ENCODE measurements around the gene RHBDD3.

Gene RHBDD3

GRCh38 chr22:29302402-29302680, 34.6 kb upstream of the RHBDD3 start:
- Histone ChIP-seq H3K9ac (ENCODE audit: low read length) (no peak overlapping the region), H3K27me3 (replicated peaks; ENCODE audit: insufficient read depth, low read length) (no peaks in the 10 kb centered on the region), H3K79me2 (ENCODE audit: low read length) (no peaks in the 10 kb centered on the region), H3K4me1 (ENCODE audit: low read length) (no peaks in the 10 kb centered on the region), H3K36me3 (replicated peaks; ENCODE audit: insufficient read depth, low read length) (peaks cover 18% of the 10 kb centered on the region), H3K4me2 (ENCODE audit: low read depth, low read length) (no peak overlapping the region), H3K27ac (ENCODE audit: low read length) (no peak overlapping the region), H2AFZ (ENCODE audit: low read length) (no peak overlapping the region), H3K9me3 (replicated peaks; ENCODE audit: insufficient read depth, low read length) (no peaks in the 10 kb centered on the region), H3K4me3 (ENCODE audit: low read length) (no peak overlapping the region), H3K9me2 (replicated peaks; ENCODE audit: insufficient read depth, low read length) (no peaks in the 10 kb centered on the region), H3F3A (ENCODE audit: insufficient read depth, low read length) (peaks cover 39% of the 10 kb centered on the region), H4K20me1 (ENCODE audit: insufficient read depth, low read length) (no peaks in the 10 kb centered on the region)
- TF ChIP-seq EZH2 (optimal IDR thresholded peaks at IDR 0.05; ENCODE audit: low read depth, low read length) (no peak), CTCF (IDR thresholded peaks at IDR 0.05; ENCODE audit: low read length) (no peak), EZH2phosphoT487 (IDR thresholded peaks at IDR 0.05; ENCODE audit: low read length) (no peak)
- DNase-seq, result no peak

GRCh38 chr22:29301716-29302401, 34.1 kb upstream of the RHBDD3 start:
- no peaks in the 10 kb centered on the region for H3K4me1 ChIP-seq (ENCODE audit: low read length)
- DNase-seq, result no peak
- peaks cover 40% of the 10 kb centered on the region for H3F3A ChIP-seq (ENCODE audit: insufficient read depth, low read length)
- H3K27ac ChIP-seq (ENCODE audit: low read length), result no peak overlapping the region
- H3K27me3 ChIP-seq (replicated peaks; ENCODE audit: insufficient read depth, low read length), result no peaks in the 10 kb centered on the region
- H3K4me3 ChIP-seq (ENCODE audit: low read length), result no peak overlapping the region
- TF ChIP-seq EZH2phosphoT487 (IDR thresholded peaks at IDR 0.05; ENCODE audit: low read length) (no peak), EZH2 (optimal IDR thresholded peaks at IDR 0.05; ENCODE audit: low read depth, low read length) (no peak)
- H3K9ac ChIP-seq (ENCODE audit: low read length), result no peak overlapping the region
- H4K20me1 ChIP-seq (ENCODE audit: insufficient read depth, low read length), result peaks cover 3% of the 10 kb centered on the region; the same call in 1 of the 2 replicates
- H2AFZ ChIP-seq (ENCODE audit: low read length), result no peak overlapping the region
- H3K79me2 ChIP-seq (ENCODE audit: low read length), result no peaks in the 10 kb centered on the region
- H3K4me2 ChIP-seq (ENCODE audit: low read depth, low read length), result no peak overlapping the region
- H3K9me3 ChIP-seq (replicated peaks; ENCODE audit: insufficient read depth, low read length), result no peaks in the 10 kb centered on the region
- H3K36me3 ChIP-seq (replicated peaks; ENCODE audit: insufficient read depth, low read length), result peaks cover 23% of the 10 kb centered on the region
- no peaks in the 10 kb centered on the region for H3K9me2 ChIP-seq (replicated peaks; ENCODE audit: insufficient read depth, low read length)

GRCh38 chr22:29300807-29301601, 33.2 kb upstream of the RHBDD3 start:
- Histone ChIP-seq H2AFZ (ENCODE audit: low read length) (no peak overlapping the region), H3K9me2 (replicated peaks; ENCODE audit: insufficient read depth, low read length) (no peaks in the 10 kb centered on the region), H4K20me1 (ENCODE audit: insufficient read depth, low read length) (peaks cover 6% of the 10 kb centered on the region; the same call in 1 of the 2 replicates), H3K27ac (ENCODE audit: low read length) (no peak overlapping the region), H3K27me3 (replicated peaks; ENCODE audit: insufficient read depth, low read length) (no peaks in the 10 kb centered on the region), H3K9me3 (replicated peaks; ENCODE audit: insufficient read depth, low read length) (no peaks in the 10 kb centered on the region), H3K4me2 (ENCODE audit: low read depth, low read length) (no peak overlapping the region), H3K79me2 (ENCODE audit: low read length) (no peaks in the 10 kb centered on the region), H3F3A (ENCODE audit: insufficient read depth, low read length) (peaks cover 48% of the 10 kb centered on the region), H3K4me1 (ENCODE audit: low read length) (no peaks in the 10 kb centered on the region), H3K9ac (ENCODE audit: low read length) (no peak overlapping the region), H3K4me3 (ENCODE audit: low read length) (no peak overlapping the region), H3K36me3 (replicated peaks; ENCODE audit: insufficient read depth, low read length) (peaks cover 31% of the 10 kb centered on the region)
- TF ChIP-seq CTCF (IDR thresholded peaks at IDR 0.05; ENCODE audit: low read length) (no peak), EZH2phosphoT487 (IDR thresholded peaks at IDR 0.05; ENCODE audit: low read length) (no peak), EZH2 (optimal IDR thresholded peaks at IDR 0.05; ENCODE audit: low read depth, low read length) (no peak)
- DNase-seq, result no peak

GRCh38 chr22:29300467-29300806, 32.7 kb upstream of the RHBDD3 start:
- H3K9me2 ChIP-seq (replicated peaks; ENCODE audit: insufficient read depth, low read length), result no peaks in the 10 kb centered on the region
- H3K4me1 ChIP-seq (ENCODE audit: low read length), result no peaks in the 10 kb centered on the region
- peaks cover 10% of the 10 kb centered on the region; the same call in 1 of the 2 replicates for H4K20me1 ChIP-seq (ENCODE audit: insufficient read depth, low read length)
- no peak overlapping the region for H3K4me2 ChIP-seq (ENCODE audit: low read depth, low read length)
- TF ChIP-seq CTCF (IDR thresholded peaks at IDR 0.05; ENCODE audit: low read length) (no peak), EZH2 (optimal IDR thresholded peaks at IDR 0.05; ENCODE audit: low read depth, low read length) (no peak), EZH2phosphoT487 (IDR thresholded peaks at IDR 0.05; ENCODE audit: low read length) (no peak)
- H3K36me3 ChIP-seq (replicated peaks; ENCODE audit: insufficient read depth, low read length), result peaks cover 37% of the 10 kb centered on the region
- H3K9ac ChIP-seq (ENCODE audit: low read length), result no peak overlapping the region
- no peaks in the 10 kb centered on the region; the same call in 1 of the 2 replicates for H3K79me2 ChIP-seq (ENCODE audit: low read length)
- H3K4me3 ChIP-seq (ENCODE audit: low read length), result no peak overlapping the region
- H3F3A ChIP-seq (ENCODE audit: insufficient read depth, low read length), result peaks cover 54% of the 10 kb centered on the region
- no peaks in the 10 kb centered on the region for H3K9me3 ChIP-seq (replicated peaks; ENCODE audit: insufficient read depth, low read length)
- no peak overlapping the region for H3K27ac ChIP-seq (ENCODE audit: low read length)
- no peak overlapping the region for H2AFZ ChIP-seq (ENCODE audit: low read length)
- H3K27me3 ChIP-seq (replicated peaks; ENCODE audit: insufficient read depth, low read length), result no peaks in the 10 kb centered on the region
- DNase-seq, result no peak

Data from MM.1S (cell line).